ENCODE measurements around the gene MED29.

Gene MED29

DNA sequence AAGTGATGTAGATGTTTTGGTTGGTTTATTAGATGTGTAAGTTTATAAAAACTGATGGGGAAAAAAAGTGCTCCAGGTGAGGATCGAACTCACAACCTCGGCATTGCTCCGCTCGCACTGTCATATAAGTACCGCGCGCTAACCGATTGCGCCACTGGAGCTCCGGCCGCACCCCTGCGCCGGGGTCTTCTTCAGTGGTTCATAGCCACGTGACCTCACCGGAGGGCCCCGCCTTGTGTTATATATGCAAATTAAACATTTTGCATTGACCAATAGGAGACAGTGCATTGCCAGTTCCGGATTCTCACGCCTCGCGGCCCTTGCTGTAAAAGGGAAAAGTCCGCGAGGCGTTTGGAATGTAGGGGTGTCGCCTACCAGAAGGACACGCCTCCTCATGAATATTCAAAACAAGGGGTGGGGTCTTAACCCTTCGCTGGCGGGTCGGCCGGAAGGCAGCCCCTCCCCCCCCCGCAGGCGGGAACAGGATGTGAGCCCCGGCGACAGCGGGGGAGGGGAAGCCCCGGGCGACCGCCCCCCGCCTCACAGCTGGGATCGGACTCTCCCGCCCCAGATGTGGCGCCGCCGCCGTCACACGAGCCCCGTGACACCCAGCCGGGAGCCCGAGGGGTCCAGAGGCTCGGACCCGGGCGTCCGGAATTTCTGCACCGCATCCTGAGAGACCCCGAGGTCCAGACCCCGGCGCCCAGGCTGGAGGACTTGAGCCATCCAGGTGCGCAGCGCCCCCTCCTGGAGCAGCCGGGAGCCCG, 21.1 kb downstream of the MED29 start, which contains the start of gene PLEKHG2:
PLEKHG2 (plus strand) TSS at position 570 of the 767 bp plus-strand sequence. CDS start 1,418 bp downstream, outside the sequence.
- peak; percentile 94 for DNase-seq

DNA sequence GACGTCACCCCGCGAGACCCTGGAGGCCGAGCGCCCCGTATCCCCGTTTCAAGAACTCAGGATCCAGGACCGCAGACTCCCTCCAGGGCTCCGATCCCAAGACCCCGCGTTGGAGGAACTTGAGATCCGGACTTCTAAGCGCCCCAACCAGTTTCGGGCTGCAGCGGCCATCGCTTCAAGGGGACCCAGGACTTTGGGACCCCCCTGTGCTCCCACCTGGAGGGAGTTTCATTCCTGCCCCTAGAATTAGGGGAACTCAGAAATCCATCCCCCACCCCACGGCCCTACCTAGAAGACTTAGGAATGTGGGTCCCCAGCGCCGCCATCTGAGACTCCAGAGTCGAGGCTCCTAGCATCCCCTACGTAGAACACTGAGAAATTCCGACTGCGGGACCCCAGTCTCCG, 21.7 kb downstream of the MED29 start:
- DNase-seq, result no peak

DNA sequence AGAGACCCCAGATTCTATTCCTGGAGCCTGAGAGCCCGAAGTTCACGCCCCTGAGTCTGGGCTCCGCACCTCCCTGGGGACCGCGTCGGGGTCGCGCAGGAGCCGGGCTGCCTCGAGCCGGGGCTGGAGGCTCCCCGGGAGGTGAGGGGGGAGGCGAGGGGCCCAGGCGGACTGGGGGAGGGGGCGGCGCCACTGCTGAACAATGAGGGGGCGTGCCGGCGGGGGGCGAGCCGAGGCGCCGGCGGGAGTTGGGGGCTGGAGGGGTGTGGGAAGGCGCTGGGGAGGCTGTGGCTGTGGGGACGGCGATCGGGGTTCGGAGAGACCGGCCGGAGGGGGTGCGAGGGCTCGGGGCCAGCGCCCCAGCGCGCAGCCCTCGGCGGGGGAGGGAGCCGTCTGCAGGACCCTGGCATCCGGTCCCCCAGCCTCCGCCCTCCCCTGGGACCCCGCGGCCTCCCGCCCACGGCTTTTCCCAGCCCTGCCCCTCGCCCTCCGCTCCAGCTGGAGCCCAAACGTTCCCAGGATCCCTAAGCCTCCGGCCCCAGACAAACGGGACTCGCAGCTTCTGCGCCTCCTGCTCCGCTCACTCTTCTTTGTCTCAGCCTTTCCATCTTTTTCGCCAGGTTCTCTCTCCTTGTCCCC, 22.2 kb downstream of the MED29 start:
- DNase-seq, result no peak

DNA sequence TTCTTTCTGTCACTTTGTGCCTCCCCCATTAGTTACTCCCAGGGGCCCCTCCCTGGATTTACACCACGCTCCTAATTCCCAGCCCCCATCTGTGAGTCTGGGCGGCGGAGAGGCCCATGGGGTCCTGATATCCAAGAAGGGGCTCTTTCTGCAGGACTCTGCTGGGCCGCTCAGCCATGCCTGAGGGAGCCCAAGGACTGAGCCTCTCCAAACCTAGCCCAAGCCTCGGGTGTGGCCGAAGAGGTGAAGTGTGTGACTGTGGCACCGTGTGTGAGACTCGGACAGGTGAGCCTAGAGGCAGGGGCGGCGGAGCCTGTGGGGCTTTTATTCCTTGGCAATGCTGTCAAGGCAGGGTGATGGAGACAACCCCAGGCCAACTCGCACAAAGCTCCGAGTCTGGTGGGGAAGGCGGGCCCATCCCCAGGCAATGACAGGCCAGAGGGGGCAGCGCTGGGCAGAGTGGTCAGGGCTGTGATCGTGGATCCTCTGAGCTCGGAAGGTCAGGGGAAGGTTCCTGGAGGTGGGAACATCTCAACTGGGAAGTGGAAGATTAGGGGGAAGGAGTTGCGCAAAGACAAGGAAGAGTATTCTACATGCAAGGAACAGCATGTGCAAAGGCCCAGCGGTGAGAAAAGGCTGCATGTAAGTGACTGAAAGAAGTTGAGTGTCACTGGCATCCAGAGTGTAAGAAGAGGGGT, 22.9 kb downstream of the MED29 start:
- no peak for DNase-seq

DNA sequence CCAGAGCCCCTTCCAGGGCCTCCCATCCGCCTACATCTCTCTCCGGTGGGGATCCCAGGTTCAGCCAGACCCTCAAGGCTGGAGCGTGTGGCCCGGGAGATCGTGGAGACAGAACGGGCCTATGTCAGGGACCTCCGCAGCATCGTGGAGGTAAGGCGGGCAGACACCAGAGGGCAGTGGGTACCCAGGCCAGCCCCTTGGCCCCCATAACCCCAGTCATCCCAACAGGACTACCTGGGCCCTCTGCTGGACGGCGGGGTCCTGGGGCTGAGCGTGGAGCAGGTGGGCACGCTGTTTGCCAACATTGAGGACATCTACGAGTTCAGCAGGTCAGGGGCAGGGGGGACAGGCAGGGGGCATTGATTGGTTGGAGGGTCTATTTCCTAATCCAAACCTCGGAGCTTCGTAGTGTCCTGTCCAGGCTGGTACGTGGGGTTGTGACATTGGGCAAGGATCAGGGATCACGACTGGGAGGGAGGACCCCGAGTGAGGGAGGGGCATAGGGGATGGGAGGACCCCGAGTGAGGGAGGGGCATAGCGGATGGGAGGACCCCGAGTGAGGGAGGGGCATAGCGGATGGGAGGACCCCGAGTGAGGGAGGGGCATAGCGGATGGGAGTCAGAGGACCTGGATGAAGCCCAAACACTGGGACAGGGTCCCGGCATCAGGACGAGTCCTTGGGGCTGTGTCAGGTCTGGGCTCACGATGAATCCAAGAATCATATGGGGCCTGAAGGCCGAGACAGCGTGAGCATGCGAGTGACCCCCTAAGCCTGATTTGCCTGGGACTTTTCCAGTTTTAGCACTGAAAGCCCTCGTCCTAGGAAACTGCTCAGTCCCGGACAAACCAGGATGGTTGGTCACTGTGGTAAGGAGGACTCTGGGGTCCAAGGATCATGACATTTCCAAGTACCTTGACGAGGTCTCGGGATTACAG, 24.2 kb downstream of the MED29 start:
- DNase-seq, result no peak

DNA sequence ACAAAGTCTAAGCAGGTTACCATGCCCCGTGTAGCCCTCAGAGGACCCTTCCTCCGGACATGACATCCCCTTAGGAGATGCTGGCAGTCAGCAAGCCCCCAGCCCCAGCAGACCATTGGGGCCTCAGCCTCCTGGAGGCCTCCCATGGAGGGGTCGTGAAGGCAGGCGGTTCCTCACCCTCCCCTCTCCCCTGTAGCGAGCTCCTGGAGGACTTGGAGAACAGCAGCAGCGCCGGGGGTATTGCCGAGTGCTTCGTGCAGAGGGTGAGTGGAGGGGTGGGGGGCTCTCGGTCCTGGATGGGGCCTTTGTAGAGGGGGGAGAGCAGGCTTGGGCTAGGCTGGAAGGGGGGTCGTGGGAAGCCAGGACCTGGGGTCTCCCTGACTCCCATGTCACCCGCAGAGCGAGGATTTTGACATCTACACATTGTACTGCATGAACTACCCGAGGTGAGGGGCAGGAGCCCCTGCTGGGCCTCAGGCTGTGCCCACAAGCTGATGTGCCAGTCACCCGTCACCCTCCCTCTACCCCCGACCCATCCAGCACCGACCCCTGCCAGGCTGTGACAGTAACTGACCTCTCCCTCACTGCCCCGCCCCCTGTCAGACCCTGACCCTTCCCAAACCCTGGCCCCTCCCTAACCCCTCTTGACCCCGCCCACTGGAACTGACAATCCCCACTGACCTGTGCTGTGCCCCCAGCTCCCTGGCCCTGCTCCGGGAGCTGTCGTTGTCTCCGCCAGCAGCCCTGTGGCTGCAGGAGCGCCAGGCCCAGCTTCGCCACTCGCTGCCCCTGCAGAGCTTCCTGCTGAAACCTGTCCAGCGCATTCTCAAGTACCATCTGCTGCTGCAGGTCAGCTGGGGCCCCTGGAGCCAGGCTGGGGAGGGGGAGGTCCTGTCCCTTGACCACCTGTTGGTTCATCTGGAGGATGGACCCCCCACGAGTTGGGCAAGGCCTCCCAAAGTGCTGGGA, 25.3 kb downstream of the MED29 start:
- DNase-seq, result no peak

DNA sequence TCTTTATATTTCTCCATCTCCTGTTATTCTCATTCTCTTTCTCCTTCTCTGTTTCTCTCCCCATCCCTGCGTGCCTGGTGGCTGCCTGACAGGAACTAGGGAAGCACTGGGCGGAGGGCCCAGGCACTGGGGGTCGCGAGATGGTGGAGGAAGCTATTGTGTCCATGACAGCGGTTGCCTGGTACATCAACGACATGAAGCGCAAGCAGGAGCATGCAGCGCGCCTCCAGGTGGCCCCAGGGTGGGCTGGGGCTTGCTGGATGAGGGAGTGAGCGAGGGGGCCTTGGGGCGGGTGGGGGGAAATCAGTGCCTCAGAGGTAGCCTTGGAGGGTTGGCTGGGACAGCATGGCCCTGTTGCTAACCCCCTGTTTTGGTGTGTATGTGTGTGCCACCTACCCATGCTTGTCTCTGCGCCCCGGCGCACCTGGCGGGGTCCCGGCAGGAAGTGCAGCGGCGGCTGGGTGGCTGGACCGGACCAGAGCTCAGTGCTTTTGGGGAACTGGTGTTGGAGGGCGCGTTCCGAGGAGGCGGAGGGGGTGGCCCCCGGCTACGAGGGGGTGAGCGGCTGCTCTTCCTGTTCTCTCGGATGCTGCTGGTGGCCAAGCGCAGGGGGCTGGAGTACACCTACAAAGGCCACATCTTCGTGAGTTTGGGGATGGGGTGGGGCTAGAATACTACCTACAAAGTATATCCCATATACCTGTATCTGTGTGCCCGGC, 26.4 kb downstream of the MED29 start:
- DNase-seq, result no peak

DNA sequence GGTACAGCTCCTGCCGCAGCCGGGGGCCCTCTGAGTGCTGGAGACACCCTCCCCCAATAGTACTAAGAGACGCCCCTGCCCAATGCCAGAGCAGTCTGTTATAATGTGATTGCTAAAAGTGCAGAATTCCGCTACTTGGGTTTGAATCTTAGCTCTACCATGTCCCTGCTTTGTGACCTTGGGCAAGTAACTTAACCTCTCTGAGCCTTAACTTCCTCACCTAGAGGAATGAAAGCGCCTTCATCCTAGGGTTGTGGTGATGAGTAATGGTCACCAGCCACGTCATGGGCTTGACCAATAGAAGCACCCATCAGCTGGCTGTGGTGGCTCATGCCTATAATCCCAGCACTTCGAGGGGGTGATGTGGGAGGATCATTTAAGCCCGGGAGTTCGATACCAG, 27.8 kb downstream of the MED29 start:
- no peak for DNase-seq

DNA sequence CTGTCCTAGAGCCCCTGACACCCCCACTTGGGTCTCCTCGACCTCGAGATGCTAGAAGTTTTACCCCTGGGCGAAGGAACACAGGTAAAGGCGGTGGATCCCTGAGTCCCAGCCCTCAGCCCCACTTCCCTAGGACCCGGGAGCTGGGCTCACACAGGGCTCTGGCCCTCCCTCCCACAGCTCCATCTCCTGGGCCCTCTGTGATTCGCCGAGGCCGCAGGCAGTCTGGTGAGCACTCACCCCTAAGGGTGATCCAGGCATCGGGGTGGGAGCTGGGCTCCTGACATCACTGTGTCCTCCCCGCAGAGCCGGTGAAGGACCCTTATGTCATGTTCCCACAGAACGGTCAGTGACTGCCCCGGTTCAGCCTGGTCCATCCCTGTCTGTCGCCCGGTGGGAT, 29.6 kb downstream of the MED29 start:
- no peak for DNase-seq

DNA sequence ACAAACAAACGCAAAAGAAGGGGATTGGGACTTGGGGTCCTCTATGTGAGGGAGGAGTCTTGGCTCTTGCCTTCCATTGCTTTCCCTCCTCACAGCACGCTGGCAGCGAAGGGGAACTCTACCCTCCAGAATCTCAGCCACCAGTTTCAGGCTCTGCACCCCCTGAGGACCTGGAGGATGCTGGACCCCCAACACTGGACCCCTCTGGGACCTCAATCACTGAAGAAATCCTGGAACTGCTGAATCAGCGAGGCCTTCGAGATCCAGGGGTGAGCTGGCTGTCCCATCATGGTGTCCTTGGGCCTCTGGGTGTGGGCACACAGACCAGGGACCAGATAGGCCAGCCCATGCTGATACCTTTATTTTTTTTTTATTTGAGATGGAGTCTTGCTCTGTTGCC, 30.8 kb downstream of the MED29 start:
- DNase-seq, result no peak

DNA sequence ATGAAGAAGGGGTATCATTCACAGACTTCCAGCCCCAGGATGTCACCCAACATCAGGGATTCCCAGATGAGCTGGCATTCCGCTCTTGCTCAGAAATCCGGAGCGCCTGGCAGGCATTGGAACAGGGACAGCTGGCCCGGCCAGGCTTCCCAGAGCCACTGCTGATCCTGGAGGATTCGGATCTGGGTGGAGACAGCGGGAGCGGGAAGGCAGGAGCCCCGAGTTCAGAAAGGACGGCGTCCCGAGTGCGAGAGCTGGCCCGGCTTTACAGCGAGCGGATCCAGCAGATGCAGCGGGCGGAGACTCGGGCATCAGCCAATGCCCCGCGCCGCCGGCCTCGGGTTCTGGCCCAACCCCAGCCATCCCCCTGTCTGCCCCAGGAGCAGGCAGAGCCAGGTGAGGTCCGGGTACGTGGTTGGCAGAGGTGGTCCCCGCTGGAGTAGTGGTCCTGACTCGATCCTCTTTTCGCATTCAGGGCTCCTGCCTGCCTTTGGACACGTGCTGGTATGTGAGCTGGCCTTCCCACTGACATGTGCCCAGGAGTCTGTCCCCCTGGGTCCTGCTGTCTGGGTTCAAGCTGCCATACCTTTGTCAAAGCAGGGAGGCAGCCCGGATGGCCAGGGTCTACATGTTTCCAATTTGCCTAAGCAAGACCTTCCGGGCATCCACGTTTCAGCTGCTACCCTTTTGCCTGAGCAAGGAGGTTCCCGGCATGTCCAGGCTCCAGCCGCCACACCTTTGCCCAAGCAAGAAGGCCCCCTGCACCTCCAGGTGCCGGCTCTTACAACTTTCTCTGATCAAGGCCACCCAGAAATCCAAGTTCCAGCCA, 32.3 kb downstream of the MED29 start:
- DNase-seq, result no peak

DNA sequence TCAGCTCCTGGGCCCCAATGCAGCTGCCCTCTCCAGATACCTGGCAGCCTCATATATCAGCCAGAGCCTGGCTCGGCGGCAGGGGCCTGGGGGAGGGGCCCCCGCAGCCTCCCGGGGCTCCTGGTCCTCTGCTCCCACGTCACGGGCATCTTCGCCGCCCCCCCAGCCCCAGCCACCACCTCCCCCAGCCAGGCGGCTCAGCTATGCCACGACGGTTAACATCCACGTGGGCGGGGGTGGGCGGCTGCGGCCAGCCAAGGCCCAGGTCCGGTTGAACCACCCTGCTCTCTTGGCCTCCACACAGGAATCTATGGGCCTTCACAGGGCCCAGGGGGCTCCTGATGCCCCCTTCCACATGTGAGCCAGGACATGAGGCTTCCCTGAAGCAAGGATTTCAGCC, 33.8 kb downstream of the MED29 start:
- no peak for DNase-seq

DNA sequence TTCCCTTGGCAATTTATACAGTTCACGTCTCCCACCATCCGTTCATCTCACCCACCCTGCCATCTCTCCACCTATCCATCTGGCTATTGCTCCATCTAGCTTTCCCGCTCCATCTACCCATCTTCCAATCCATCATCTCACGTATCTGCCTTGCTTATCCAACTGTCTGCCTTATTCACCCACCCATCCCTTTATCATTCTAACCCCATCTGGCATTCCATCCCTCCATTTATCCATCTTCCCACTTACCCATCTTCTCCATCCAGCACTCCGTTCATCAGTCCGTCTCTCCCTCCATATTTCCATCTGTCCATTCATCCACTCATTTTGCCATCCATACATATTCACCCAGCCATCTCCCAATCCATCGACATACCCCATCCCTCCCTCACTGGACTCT, 34.6 kb downstream of the MED29 start:
- DNase-seq, result no peak

DNA sequence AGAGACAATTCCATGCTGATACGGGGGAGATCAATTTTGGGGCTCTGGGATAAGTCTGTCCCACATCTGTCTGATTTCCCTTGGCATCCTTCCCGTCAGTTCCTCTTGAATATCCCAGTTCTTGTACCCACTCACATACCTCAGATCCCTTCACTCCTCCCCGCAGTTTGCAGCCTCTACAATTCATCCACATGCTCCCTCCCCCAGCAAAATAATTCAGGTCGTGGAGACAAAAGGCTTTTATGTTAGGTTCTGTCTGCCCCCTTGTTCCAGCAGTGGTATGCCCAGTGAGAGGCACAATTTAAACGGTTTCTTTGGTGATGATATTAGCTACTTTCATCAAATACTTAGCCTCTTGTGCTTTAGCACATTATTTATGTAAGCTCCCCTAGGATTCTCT, 35.0 kb downstream of the MED29 start:
- DNase-seq, result no peak

DNA sequence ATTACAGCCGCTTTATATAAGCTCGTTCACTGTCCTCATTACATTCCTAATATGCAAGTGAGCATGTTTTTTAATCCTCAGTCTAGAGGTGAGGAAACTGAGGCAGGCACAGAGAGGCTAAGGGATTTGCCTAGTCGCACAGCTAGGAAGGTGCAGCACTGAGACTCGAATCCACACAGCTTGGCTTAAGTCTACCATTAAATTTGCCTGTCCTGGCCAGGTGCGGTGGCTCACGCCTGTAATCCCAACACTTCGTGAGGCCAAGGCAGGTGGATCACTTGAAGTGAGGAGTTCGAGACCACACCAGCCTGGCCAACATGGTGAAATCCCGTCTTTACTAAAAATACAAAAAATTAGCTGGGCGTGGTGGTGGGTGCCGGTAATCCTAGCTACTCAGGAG, 36.5 kb downstream of the MED29 start:
- no peak for DNase-seq

DNA sequence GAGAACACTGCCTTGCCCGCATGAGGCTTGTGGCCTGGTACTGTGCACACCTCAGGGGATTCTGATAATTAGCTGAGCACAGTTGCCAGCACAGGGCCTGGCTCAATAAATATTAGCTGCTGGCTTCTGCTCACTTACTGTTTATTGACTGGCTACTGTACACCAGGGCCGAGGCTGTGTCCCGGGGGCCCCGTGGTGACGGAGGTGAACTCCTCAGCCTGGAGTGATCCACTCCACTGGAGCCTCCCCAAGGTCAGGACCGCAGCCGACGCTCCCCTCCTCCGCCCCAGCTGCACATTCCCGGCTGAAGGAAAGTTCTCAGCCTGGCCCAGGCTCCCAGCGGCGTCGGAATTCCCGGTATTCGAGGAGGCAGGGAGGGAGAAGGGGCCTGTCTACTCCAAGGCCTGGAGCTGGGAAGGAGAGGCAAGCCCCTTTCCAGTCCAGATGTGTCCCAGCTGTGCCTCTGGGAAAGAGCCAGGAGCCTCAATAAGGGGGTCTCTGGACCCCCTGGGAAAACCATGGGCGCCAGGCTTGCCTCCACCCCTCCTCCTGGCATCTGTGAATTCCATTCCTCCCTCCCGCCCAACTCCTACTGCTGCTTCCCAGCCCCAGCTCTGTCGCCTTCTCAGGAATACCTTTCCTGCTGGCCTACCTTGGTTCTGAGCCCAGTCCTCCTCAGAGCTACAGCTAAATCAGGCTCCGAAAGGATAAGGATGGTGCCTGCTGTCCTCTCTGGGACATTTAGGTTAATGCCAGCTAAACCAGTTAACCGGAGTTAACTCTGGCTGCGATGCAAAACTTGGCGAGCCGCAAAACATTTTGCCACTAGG, 37.3 kb downstream of the MED29 start:
- DNase-seq, result no peak

DNA sequence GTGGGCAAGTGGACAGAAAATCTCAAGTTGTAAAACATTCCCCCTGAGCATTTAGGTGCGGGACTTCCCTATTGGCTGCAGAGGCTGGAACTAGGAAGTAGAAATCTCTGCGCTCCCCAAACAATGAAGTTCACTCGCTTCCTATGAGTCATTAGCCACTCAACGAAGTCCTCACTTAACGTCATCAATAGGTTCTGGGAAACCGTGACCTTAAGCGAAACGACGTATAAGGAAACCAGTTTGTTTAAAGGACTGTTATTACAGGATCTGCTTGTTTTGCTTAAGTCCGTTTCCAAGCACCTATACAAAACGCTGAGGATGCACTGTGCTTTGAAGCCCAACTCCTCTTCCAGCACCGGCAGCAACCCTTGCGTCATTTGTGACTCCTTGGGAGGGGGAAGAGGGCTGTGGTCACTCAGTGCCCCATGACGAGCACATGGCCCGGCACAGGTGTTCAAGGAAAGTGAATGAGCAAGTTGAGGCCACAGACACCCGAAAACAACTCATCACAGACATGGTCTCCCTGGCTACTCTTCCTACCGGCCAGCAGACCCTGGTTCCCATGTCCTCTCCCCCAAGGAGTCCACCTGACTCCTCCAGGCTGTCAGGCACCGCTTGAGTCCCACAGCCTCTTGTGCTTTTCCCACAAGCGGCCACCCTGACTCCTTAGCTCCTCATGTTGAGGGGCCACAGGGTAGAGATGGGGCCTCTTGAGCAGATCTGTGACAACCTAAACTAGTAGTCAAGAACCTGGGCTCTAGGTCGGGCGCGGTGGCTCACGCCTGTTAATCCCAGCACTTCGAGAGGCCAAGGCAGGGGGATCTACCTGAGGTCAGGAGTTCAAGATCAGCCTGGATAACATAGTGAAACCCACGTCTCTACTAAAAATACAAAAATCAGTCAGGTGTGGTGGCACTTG, 39.8 kb downstream of the MED29 start:
- peak; percentile 88 for DNase-seq

DNA sequence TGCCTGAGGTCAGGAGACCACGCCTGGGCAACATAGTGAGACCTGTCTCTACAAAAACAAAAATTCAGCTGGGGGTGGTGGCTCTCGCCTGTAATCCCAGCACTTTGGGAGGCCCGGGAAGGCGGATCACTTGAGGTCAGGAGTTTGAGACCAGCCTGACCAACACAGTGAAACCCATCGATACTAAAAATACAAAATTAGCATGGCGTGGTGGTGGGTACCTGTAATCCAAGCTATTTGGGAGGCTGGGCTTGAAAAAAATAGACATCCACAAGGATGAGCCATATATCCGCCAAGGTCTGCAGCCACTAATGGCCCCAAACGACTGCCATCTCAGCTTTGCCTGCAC, 41.5 kb downstream of the MED29 start:
- no peak for DNase-seq
